GM13977 (cell line): ENCODE data around the gene CSAD.
"Not testable (repeated sequence)": the region's sequence is repeated elsewhere in the genome, so short reads cannot be mapped to it uniquely, and the experiment has no call there.

Source experiments
- DNase-seq: peaks from one replicate; pipeline ENCODE4 v3.0.0; 2012; ENCODE audit warnings: low spot score
- in situ Hi-C: fragments of 300-500 bp; cut with MboI; formaldehyde crosslinking; loops from one replicate; pipeline ENCODE4 v1.12.0; 2022; ENCODE audit warnings: low sequenced_read_pairs, low pct_unique_long_range_greater_than_20kb, mixed read lengths, inconsistent platforms; ENCODE audit not compliant: unreplicated experiment
- TF ChIP-seq, protein P1 (sequence below): IDR thresholded peaks from 2 replicates; pipeline ENCODE4 v1.5.1; 2012; ENCODE audit warnings: mild to moderate bottlenecking, control low read depth; ENCODE audit not compliant: insufficient read depth; ENCODE audit errors: extremely low read depth, missing control alignments

CSAD gene

GRCh38 chr12:53120685-53121525 lies 59.8 kb downstream of the CSAD start:
- DNase-seq: peak; percentile 13
- in situ Hi-C loops: no loop called here
- TF ChIP-seq, protein P1, sequence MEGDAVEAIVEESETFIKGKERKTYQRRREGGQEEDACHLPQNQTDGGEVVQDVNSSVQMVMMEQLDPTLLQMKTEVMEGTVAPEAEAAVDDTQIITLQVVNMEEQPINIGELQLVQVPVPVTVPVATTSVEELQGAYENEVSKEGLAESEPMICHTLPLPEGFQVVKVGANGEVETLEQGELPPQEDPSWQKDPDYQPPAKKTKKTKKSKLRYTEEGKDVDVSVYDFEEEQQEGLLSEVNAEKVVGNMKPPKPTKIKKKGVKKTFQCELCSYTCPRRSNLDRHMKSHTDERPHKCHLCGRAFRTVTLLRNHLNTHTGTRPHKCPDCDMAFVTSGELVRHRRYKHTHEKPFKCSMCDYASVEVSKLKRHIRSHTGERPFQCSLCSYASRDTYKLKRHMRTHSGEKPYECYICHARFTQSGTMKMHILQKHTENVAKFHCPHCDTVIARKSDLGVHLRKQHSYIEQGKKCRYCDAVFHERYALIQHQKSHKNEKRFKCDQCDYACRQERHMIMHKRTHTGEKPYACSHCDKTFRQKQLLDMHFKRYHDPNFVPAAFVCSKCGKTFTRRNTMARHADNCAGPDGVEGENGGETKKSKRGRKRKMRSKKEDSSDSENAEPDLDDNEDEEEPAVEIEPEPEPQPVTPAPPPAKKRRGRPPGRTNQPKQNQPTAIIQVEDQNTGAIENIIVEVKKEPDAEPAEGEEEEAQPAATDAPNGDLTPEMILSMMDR: no peak

GRCh38 chr12:53118751-53119300 lies 61.9 kb downstream of the CSAD start:
- DNase-seq: no peak
- TF ChIP-seq, protein P1: no peak
- in situ Hi-C loops: no loop called here

GRCh38 chr12:53115891-53116648 lies 64.7 kb downstream of the CSAD start:
- peak; percentile 7 for DNase-seq
- TF ChIP-seq, protein P1: no peak
- in situ Hi-C loops: no loop called here

DNA sequence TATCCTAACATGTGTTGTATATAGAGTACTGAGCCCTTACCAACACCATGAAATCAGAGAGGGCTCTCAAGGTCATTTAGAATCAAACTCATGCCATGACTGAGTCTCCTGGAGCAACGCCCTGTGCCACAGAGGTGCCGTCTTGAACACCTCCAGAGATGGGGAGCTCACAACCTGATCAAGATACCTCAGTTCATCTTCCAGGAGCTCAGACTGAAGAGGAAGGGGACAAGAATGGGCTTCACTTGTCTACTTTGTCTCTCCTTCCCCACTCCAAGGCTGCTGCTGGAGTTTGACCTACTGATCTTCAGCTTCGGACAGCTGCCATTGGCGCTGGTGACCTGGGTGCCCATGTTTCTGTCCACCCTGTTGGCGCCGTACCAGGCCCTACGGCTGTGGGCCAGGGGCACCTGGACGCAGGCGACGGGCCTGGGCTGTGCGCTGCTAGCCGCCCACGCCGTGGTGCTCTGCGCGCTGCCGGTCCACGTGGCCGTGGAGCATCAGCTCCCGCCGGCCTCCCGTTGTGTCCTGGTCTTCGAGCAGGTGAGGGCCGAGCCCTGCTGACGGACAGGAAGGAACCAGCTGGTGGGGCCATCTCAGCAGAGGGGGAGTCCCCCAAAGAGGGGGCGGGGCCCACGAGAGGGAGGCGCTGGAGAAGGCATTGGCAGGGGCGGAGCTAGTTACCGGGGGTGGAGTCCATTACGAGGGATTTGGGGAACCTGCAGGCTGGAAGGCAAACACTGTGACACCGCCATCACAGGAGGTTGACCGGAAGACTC lies 65.4 kb downstream of the CSAD start:
- in situ Hi-C loops: no loop called here
- TF ChIP-seq, protein P1: no peak
- peak; percentile 30 for DNase-seq

DNA sequence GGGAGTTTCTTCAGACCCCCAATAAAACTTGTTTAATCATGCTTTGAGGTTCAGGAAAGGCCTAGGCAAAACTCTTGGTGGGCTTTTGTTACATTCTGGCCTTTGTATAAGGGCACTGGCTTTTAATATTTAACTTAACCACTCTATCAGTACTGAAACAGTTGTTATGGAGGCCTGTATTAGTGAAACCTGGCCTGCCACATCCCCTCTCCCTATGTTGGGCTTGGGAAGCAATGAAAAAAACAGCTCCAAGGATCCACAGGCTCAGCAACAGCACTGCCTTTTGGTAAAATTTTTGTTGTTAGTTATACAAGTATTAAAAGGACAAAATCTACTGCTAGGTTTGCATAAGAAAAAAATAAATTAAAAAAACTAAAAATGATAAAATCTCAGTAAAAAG lies 66.8 kb downstream of the CSAD start:
- no peak for DNase-seq
- TF ChIP-seq, protein P1: no peak
- in situ Hi-C loops: no loop called here

DNA sequence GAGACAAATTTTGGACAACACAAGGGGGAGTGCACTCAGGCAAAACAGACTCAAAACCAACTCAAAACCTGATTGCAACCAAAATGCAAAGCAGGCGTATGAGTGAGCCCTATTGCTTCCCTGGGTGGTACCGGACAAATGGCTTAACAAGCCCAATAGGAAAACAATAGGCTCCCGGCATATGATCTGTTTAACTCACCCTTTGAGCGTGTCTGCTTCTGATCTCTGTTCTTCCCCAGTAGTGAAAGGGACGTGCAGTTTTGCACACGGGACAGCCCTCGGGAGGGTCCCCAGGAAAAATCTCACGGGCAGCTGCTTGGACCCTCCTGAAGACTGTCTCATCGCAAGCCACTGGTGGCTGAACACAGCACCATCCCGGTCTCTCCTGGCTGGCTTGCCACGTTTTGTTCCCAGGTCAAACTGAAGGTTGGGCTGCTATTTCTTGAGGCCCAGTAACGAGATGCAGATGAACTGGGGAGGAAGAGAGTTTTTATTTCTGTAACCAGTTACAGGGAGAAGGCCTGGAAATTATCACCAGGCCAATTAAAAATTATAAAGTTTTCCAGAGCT lies 67.5 kb downstream of the CSAD start:
- TF ChIP-seq, protein P1: no peak
- in situ Hi-C loops: no loop called here
- no peak for DNase-seq

DNA sequence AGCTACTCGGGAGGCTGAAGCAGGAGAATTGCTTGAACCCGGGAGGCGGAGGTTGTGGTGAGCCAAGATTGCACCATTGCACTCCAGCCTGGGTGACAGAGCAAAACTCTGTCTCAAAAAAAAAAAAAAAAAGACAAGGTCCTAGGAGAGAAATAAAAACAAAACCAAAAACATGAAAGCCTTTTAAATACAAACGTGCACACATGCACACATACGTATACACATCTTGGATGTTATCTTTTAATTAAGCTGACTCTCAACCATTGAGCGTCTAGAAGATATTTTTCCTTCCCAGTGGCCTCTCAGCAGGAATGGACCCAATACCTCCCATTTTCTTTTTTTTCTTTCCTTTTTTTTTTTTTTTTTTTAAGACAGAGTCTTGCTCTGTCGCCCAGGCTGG lies 68.3 kb downstream of the CSAD start:
- in situ Hi-C loops, DNase-seq: not testable (repeated sequence)
